ENCODE data around the gene SLC35D2.
"Not testable (repeated sequence)": the region's sequence is repeated elsewhere in the genome, so short reads cannot be mapped to it uniquely, and the experiment has no call there.

The SLC35D2 gene

DNA sequence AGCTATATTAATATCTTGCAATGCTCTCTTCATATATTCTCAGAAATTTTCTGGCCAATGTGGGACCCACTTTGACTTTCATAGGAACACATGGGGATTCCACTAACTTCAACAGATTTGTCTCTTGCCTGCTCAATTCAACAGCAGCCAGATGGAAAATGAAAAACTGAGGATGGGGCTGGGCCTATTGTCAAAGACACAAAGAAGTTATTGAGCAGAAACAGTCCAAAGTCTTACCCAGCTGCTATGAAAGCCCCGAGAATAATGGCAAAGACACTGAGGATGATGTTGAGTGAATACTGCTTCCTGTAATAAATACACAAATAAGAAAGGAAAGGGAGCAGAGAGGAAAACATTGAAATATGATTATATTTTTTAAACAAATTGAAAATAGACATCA is 32.6 kb downstream of the SLC35D2 start:
- no peak for DNase-seq

DNA sequence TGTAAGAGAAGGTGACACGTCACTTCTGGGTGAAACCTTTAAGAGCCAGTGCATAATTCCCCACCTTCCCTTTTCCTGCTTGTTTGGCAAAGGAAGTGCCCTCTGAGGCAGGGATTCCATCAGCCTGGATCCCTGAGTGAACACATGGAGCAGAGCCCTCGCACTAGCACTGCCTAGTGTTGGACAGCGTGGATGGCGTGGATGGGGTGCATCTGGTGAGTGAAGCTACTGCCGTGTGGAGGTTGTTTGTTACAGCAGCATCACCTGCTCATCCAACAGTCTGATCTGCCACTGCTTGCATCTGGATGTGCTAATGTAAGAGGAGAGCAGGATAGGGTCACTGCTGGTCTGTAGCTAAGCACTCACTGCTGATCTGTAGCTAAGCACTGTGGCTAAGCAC is 35.2 kb downstream of the SLC35D2 start:
- DNase-seq, result no peak

DNA sequence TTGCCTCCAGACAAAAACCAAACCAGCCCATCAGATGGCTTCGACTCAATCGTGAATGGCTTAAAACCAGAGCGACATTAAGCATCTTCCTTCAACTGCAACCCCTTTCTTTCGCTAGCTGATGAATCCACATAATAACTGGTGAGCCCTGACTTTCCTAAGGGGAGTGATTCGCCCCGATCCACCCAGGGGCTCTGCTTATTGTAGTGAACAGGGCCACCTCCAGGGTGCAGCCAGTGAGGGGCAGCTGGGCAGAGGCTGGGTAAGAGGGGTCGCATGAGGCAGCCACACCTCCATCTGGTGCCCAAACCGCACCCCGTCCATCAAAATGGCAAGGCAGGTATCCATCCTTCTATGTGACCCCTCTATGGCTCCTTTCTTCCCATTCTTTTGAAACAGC is 38.0 kb downstream of the SLC35D2 start:
- DNase-seq, result no peak

DNA sequence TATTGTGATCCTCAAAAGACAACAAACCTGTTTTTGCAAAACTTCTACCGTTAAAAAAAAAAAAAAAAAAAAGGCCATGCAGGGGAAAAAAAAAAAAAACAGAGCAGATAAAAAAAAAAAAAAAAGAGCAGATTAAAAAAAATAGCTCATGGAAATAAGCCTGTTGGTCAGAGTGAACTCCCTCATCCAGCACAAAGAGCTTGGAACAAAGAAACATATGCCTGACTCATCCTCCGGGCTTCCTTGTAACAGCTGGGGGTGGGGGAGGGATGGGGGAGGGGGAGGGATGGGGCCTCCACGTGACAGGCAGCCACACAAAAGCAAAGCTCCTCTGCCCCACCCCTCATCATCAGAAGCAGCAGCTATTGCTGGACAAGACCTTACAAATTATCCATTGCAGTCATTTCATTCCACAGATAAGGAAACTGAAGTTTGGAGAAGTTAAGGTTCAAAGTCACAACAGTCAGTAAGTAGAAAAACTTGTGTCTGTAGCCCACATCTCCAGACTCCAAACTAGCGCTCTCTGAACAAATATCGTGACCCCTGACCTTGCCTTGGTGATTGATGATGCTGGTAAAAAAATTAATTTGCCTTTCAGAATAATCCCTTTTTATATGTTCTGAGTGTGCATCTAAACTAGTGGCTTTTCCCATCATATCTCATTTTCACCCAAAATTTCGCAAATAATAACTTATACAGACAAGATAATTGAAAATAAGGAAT is 38.9 kb downstream of the SLC35D2 start:
- peak; percentile 88 for DNase-seq

DNA sequence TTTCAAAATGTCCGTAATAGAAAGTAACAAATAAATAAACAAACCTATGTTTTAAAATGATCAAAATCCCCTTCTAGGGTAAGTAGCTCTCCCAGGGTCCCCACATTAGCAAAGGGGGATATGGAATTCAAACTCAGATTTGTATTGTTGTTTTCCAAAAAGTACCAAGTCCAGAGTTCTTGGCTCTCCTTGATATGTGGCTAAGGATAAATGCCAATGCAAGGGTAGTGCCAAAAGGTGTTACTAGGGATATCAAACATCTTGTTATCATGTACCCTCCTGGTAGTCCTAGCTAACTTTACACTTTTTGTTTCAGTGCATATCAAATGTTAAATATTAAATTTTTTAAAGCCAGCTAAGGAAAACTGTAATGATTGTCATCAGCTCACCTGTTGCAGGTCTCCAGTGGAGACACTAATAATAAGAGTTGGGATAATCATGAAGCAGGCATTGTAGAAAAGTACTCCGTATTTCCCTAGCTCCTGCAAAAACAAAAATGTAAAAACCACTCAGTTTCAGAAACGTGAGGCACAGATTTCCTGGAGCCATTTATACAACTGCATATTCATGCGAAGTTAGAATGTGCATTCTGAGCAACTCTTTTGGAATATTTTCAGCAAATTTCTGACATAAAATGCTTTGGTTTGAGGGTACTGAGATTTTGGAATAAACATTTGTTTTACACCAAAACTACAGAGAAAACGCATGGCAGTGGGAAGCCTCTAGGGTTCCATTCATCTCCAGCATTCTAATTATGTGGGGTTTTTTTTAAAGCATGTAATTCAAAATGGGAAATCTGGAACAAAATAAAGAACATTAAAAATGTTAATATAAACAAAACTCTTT is 39.8 kb downstream of the SLC35D2 start:
- DNase-seq, result no peak

DNA sequence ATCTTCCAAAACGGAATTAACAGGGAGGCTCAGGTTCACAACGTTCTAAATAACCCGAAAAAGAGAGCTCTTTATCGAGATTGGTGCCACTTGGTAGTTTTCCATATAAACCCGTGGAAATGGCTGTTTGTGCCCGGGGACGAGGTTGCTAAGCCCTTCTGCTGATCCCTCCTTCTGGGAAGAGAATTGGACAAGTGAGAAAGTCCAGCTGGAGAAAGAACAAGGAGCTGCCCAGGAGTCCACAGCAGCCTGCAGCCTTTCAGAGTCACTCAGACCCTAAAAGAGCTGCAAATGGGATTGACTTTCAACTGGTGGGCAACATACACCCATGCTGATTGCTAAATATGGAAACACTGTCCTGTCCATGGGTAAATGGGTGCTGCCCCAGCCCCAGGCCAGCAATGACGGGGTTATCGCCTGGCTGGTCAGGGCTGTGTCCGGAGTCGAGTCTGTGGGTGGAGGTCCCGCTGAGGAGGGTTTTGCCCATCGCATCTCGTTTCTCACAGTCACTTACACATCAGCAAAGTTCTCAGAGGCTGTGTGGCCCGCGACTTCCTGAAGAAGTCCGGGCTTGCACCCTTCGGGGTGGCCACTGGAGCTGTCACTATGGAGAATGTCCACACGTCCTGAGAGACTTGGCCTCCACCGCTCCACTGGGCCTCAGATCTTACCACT is 40.8 kb downstream of the SLC35D2 start:
- DNase-seq, result no peak

DNA sequence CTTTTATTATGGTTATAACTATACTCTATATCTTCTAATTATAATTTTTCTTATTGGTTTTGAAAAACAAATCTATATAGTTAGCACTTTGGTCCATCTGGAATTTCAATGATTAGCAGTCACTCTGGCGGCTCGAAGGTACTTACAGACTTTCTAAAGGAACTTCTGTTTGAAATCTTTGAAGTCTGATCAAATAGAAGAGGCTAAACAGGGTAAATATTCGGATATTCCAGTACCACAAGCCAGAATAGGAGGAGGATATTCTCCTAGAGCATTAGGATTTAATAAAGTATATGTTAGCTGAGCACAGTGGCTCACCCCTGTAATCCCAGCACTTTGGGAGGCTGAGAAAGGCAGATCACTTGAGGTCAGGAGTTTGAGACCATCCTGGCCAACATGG is 42.8 kb downstream of the SLC35D2 start:
- no peak for DNase-seq

DNA sequence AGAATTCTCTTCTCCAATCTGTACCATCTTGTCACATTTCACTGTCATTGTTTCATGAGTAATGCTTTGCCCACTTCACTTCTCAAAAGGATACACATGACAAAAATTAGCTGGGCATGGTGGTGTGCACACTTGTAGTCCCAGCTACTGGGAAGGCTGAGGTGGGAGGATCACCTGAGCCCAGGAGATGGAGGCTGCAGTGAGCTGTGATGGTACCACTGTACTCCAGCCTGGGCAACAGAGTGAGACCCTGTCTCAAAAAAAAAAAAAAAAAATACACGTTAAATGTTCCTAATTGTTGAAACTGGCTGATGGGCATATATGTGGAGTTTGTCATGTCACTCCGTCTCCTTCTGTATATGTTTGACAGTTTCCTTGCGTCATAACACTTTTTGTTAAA is 45.2 kb downstream of the SLC35D2 start:
- DNase-seq, result no peak

DNA sequence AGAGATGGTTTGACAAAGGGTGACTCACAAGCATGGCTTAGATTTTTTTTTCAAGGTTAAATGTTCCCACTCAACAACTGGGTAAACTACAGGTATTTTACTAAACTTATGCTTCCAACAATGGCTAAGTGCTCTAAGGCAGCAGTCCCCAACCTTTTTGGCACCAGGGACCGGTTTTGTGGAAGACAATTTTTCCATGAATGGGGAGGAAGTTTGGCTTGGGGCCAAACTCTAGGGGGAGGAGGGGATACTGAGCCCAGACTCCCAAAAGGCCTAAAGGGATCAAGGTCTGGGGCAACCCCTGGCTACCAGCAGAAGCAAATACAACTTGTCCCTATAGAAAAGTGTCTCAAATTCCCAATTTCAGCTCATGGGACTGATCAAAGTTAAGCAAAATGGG is 49.6 kb downstream of the SLC35D2 start:
- no peak for DNase-seq

DNA sequence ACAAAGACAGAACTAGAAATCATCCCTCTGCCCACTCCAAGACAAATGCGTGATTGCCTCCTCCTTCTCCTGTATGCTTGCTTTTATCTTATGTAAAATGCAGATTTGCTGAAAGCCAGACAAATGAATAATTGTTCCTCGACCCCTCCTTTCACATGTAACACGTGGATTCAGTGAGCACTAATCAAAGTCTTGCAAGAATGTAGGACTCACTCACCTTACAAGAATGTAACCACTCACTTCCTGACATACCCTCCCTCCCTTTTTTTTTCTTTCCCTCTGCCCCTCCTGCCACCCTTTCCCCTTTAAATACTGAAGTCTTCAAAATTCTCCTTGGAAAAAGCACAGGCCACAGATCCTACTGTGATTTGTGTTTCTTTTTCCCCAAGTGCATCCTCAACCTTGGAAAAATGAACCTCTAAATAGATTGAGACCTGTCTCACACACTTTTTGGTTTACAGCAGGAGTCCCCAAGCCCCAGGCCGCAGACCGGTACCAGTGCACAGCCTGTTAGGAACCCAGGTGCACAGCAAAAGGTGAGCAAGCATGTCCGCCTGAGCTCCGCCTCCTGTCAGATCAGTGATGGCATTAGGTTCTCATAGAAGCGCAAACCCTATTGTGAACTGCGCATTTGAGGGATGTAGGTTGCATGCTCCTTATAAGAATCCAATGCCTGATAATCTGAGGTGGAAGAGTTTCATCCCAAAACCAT is 52.1 kb downstream of the SLC35D2 start:
- DNase-seq, result peak; percentile 46

DNA sequence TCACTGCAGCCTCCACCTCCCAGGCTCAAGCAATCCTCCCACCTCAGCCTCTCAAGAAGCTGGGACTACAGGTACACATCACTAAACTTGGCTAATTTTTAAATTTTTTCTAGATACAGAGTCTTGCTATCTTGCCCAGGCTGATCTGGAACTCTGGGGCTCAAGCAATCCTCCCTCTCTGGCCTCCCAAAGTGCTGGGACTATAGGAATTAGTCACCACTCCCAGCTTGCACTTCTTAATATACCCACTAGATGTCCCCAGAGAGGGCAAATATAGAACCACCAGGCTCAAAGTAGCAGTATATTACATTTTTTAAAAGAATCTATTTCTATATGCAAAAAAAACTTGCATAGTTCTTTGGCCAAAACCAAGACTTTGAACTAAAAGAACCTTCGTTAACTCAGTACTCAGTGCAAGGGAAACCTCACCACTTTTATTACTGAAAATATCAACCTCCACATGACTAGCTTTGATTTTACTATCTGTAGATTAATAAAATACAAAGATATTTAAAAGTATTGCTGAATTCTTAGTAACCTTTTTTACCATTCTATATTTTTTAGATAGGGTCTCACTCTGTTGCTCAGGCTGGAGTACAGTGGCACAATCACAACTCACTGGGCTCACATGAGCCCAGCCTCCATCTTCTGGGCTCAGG is 55.7 kb downstream of the SLC35D2 start:
- peak; percentile 65 for DNase-seq

DNA sequence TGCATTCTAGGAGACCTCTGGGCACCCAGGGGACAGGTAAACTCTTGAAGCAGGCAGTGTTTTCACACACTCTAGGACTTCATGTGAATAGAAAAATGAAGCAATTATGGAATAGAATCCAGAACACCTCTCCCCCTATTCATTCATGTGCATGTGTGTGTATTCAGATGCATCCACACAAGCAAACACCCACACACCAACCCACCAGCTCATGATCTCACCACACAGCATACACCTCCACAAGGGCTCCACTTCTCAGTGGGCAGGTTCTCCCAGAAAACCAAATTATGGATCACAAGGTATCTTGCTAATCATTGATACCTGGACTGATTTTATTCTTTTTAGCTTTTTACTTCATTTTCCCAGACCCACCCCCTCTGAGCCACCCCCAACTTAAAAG is 60.3 kb downstream of the SLC35D2 start:
- no peak for DNase-seq

DNA sequence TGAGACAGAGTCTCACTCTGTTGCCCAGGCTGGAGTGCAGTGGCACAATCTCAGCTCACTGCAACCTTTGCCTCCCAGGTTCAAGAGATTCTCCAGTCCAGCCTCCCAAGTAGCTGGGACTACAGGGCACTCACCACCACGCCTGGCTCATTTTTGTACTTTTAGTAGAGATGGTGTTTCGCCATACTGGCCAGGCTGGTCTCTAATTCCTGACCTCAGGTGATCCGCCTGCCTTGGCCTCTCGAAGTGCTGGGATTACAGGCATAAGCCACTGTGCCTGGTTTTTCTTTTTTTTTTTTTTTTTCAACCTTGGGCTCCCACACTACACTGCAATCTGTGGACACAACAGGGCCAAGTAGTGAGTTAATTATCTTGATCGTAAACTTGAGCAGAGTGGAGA is 60.8 kb downstream of the SLC35D2 start:
- not testable (repeated sequence) for DNase-seq

DNA sequence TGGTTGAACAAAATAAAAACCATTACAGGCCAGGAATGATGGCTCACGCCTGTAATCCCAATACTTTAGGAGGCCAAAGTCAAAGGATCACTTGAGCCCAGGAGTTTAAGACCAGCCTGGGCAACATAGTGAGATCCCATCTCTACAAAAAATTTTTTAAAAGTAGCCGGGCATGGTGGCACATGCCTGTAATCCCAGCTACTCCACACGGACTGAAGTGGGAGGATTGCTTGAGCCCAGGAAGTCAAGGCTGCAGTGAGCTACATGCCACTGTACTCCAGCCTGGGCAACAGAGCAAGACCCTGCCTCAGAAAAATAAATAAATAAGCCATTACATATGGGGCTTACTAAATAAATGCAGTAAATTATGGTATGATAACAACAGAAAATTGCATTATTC is 61.3 kb downstream of the SLC35D2 start:
- DNase-seq, result not testable (repeated sequence)

DNA sequence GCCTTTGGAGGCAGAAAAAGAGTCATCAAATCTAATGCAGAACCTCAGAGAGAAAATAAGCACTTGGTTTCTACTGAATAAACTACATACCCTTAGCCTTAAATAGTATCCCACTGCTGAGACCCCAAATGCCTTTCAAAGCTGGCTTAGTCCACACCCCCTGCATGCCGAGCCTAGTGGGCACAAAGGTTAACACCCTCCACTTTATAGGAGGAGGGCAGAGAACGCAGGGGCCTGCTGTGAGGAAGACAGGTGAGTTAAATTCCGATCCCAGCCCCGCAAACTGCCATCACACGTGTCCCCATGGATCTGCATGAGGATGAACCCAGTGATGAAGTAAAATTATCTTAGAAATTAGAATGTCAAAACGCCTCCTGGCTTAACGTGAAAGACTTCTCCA is 62.0 kb downstream of the SLC35D2 start:
- no peak for DNase-seq

DNA sequence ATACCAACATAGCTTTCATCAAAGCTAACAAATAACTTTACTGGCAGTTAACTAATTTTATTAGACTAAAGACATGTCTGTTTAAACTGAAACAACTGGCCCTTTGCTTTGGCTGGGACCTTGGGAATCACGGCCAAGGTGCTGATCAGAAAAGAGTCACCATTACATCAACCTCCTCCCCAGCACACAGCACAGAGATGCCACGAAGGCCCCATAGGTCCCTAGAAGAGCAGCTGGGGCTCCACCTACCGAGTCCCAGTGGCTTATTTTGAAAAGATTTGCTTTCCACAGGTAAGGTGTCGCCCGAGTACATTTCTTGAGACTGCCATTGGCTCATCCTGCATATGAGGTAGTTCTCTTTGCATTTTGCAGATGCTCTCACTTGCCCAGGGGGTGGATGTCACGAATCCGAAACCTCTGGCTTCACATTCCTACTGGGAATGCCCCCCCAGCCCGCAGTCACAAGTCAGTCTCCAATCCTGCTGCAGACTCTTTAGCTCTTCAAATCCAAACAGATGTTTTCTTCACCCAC is 62.7 kb downstream of the SLC35D2 start:
- DNase-seq, result no peak

DNA sequence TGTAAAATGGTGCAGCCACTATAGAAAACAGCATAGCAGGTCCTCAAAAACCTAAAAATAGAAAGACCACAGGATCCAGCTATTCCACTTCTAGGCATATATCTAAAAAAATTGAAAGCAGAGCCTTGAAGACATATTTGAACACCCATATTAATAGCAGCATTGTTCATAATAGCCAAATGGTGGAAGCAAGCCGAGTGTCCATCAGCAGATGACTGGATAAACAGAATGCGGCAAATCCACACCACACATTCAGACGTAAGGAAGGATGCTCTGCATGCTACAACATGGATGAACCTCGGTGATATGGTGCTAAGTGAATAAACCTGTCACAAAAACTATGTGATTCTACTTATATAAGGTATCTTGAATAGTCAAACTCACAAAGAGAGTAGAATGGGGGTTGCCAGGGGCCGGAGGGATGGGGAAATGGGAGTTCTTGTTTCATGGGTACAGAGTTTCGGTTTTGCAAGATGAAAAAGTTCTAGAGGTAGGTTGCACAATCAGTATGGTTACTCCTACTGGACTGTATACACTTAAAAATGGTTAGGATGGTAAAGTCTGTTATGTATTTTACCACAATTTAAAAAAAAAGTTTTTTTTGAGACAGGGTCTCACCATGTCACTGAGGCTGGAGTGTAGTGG is 64.5 kb downstream of the SLC35D2 start:
- no peak for DNase-seq

DNA sequence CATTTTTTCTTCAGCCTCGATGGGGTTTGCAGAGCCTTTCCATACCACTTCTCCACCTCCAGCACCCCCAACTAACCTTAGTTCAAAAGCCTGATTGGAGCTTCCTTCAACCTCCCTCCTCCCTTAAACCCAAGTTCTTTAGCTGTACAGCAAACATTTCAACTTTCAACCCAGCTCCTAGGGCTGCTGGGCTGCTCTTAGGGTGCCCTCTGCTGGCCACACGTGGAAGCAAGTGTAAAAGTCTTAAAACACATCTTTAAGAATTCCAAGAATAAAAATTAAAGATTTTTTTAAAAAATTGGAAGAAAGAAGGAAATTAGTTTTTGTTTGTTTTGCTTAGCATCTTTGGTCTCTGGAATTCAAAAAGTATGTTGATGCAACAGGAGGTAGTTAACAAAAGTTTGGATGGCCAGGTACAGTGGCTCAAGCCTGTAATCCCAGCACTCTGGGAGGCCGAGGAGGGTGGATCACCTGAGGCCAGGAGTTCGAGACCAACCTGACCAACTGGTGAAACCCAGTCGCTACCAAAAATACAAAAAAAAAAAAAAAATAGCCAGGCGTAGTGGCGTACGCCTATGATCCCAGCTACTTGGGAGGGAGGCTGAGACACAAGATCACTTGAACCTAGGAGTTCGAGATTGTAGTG is 66.1 kb downstream of the SLC35D2 start:
- peak; percentile 51 for DNase-seq

DNA sequence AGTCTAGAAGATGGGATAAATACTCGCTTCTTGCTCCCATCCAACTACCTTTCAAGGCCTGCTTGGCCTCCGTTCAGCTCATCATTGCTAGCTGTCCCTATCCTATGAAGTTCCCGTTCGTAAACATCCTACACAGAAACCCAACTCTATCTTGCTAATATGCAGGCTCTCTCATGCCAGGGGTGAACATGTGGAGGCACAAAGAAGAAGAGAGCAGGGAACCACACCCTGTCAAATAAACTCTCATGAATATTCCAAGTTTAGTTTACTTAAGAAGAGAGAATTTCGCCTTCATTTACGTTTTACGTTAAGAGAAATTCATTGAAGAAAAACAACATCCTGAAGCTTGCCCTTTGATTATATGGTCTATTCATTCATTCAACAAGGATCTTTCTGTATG is 73.7 kb downstream of the SLC35D2 start:
- no peak for DNase-seq

DNA sequence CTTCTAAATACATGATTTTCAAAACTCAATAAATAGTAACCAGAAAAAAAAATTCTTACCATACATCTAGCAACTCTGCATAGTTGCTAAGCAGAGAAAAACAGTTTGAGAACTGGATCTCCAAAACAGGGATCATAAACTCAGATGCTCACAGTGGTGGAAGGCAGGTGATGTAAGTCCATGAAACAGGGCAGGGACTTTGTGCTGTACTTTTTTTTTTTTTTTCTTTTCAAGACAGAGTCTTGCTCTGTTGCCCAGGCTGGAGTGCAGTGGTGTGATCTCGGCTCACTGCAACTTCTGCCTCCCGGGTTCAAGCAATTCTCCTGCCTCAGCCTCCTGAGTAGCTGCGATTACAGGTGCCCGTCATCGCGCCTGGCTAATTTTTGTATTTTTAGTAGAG is 76.6 kb downstream of the SLC35D2 start:
- not testable (repeated sequence) for DNase-seq

DNA sequence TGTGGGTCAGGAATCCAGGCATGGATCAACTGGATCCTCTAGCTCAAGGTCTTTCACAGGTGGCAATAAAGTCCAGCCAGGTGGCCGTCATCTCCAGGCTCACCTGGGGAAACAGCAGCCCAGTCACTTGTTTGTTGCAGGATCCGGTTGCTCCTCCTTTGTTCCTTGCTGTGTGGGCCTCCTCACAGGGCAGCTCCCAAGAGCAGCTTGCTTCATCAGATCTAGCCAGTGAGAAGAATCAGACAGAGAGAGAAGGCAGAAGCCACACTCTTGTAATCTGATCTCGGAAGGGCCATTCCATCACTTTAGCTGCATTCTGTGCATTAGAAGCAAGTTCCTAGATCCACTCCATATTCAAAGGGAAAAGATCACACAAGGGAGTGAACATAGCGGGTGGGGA is 78.3 kb downstream of the SLC35D2 start:
- no peak for DNase-seq
